Parathyroid adenoma (tissue), 2 donors: ENCODE results near the gene TXLNA.

Experiments
- H2AFZ ChIP-seq: fragments of 300-600 bp; sonication (generic); one replicate; pipeline ENCODE4 v1.7.0; 2017; ENCODE audit warnings: antibody characterized with exemption, mild to moderate bottlenecking
- H3K27ac ChIP-seq: fragments of 300-600 bp; sonication (generic); one replicate; pipeline ENCODE4 v1.7.0; 2017
- H3K27me3 ChIP-seq: fragments of 300-600 bp; sonication (generic); one replicate; pipeline ENCODE4 v1.7.0; 2017; ENCODE audit warnings: low read length; ENCODE audit not compliant: control insufficient read depth, insufficient read depth
- H3K36me3 ChIP-seq: fragments of 300-600 bp; sonication (generic); one replicate; pipeline ENCODE4 v1.7.0; 2017; ENCODE audit warnings: low read length; ENCODE audit not compliant: control insufficient read depth, insufficient read depth
- H3K4me1 ChIP-seq: fragments of 300-600 bp; sonication (generic); one replicate; pipeline ENCODE4 v1.7.0; 2017; ENCODE audit warnings: control low read depth
- H3K4me2 ChIP-seq: fragments of 300-600 bp; sonication (generic); one replicate; pipeline ENCODE4 v1.7.0; 2017; ENCODE audit warnings: low read length
- H3K4me3 ChIP-seq: fragments of 300-600 bp; sonication (generic); one replicate; pipeline ENCODE4 v1.7.0; 2017; ENCODE audit warnings: low read depth, low read length
- H3K79me2 ChIP-seq: fragments of 300-600 bp; sonication (generic); one replicate; pipeline ENCODE4 v1.7.0; 2017; ENCODE audit warnings: control low read depth
- H3K9ac ChIP-seq: fragments of 300-600 bp; sonication (generic); one replicate; pipeline ENCODE4 v1.7.0; 2017; ENCODE audit warnings: mild to moderate bottlenecking
- H3K9me3 ChIP-seq: fragments of 300-600 bp; sonication (generic); one replicate; pipeline ENCODE4 v1.7.0; 2017; ENCODE audit warnings: low read length; ENCODE audit not compliant: control insufficient read depth
- CTCF ChIP-seq: fragments of 300-600 bp; sonication (generic); IDR thresholded peaks from one replicate; pipeline ENCODE4 v1.7.0; 2017; ENCODE audit warnings: antibody characterized with exemption, mild to moderate bottlenecking
- donor health status: primary hyperparathyroidism.

TXLNA gene

GRCh38 chr1:32220746-32221580, 41.5 kb downstream of the TXLNA start:
- Histone ChIP-seq H3K27me3 (no peaks in the 10 kb centered on the region), H3K79me2 (peaks cover 11% of the 10 kb centered on the region), H3K4me2 (peak overlapping the region; percentile 96), H3K9ac (no peak overlapping the region), H3K9me3 (no peaks in the 10 kb centered on the region), H2AFZ (no peak overlapping the region), H3K4me3 (peak overlapping the region; percentile 99), H3K36me3 (no peaks in the 10 kb centered on the region), H3K4me1 (peaks cover 13% of the 10 kb centered on the region), H3K27ac (peak overlapping the region; percentile 89)
- TF ChIP-seq CTCF = no peak

- TF ChIP-seq CTCF = no peak
- H3K9ac ChIP-seq = no peak overlapping the region
- H3K27me3 ChIP-seq = no peaks in the 10 kb centered on the region
- H3K9me3 ChIP-seq = no peaks in the 10 kb centered on the region
- peak overlapping the region; percentile 89 for H3K27ac ChIP-seq
- no peaks in the 10 kb centered on the region for H3K36me3 ChIP-seq
- peak overlapping the region; percentile 99 for H3K4me3 ChIP-seq
- H3K4me2 ChIP-seq = peak overlapping the region; percentile 96
- H2AFZ ChIP-seq = peak overlapping the region; percentile 81
- H3K4me1 ChIP-seq = peaks cover 13% of the 10 kb centered on the region
- peaks cover 11% of the 10 kb centered on the region for H3K79me2 ChIP-seq
Observed at GRCh38 chr1:32221581-32221979, 42.1 kb downstream of the TXLNA start.

- Histone ChIP-seq H3K4me2 (peak within 1 kb of the TSS; percentile 96), H3K9ac (peak within 1 kb of the TSS; percentile 57), H3K79me2 (peaks cover 11% of the 10 kb centered on the region), H3K27ac (peak within 1 kb of the TSS; percentile 89), H2AFZ (peak within 1 kb of the TSS; percentile 81), H3K4me3 (peak within 1 kb of the TSS; percentile 99), H3K9me3 (no peaks in the 10 kb centered on the region), H3K4me1 (peaks cover 13% of the 10 kb centered on the region), H3K36me3 (no peaks in the 10 kb centered on the region), H3K27me3 (no peaks in the 10 kb centered on the region)
- no peak for TF ChIP-seq CTCF
Observed at GRCh38 chr1:32221980-32222755, 42.7 kb downstream of the TXLNA start, which contains the start of the genes EIF3I and TMEM234. TSS of gene EIF3I (plus strand) at chr1:32222407. CDS start at chr1:32222442, 35 bp downstream. TSS of gene TMEM234 (minus strand) at chr1:32222353. CDS start at chr1:32222322, 31 bp downstream.

GRCh38 chr1:32223683-32224082, 44.2 kb downstream of the TXLNA start:
- H3K36me3 ChIP-seq = no peaks in the 10 kb centered on the region
- H3K4me3 ChIP-seq = no peak overlapping the region
- no peaks in the 10 kb centered on the region for H3K27me3 ChIP-seq
- no peak for TF ChIP-seq CTCF
- no peaks in the 10 kb centered on the region for H3K9me3 ChIP-seq
- peaks cover 11% of the 10 kb centered on the region for H3K79me2 ChIP-seq
- no peak overlapping the region for H3K9ac ChIP-seq
- peak overlapping the region; percentile 39 for H3K4me2 ChIP-seq
- peaks cover 13% of the 10 kb centered on the region for H3K4me1 ChIP-seq
- H3K27ac ChIP-seq = peak overlapping the region; percentile 32
- no peak overlapping the region for H2AFZ ChIP-seq
